Loucy (cell line): ENCODE data around the gene CPXM2.

Experiments
- H2AFZ ChIP-seq: fragments of 200-600 bp; sonication (generic); 2 replicates; pipeline ENCODE4 v1.6.0; 2016; ENCODE audit warnings: antibody characterized with exemption, mild to moderate bottlenecking, low read length, moderate library complexity
- H3F3A ChIP-seq: fragments of 200-600 bp; 2 replicates; pipeline ENCODE4 v1.6.0; 2016; ENCODE audit warnings: antibody characterized with exemption, low read depth, mild to moderate bottlenecking
- H3K27me3 ChIP-seq: fragments of 200-600 bp; sonication (generic); 2 replicates; pipeline ENCODE4 v1.6.1; 2014; ENCODE audit warnings: low read length, mild to moderate bottlenecking; ENCODE audit not compliant: insufficient read depth, poor library complexity, severe bottlenecking
- H3K36me3 ChIP-seq: fragments of 200-600 bp; sonication (generic); 2 replicates; pipeline ENCODE4 v1.6.1; 2016; ENCODE audit warnings: low read length; ENCODE audit not compliant: insufficient read depth
- H3K4me1 ChIP-seq: fragments of 200-600 bp; sonication (generic); 2 replicates; pipeline ENCODE4 v1.5.1; 2014; ENCODE audit warnings: low read length, mild to moderate bottlenecking; ENCODE audit not compliant: insufficient read depth, poor library complexity, severe bottlenecking
- H3K4me2 ChIP-seq: fragments of 200-600 bp; sonication (generic); 2 replicates; pipeline ENCODE4 v1.6.0; 2014; ENCODE audit warnings: antibody characterized with exemption, low read length, low read depth, mild to moderate bottlenecking; ENCODE audit not compliant: poor library complexity, severe bottlenecking
- H3K4me3 ChIP-seq: fragments of 200-600 bp; sonication (generic); 2 replicates; pipeline ENCODE4 v1.5.1; 2014; ENCODE audit warnings: low read length, mild to moderate bottlenecking, mixed read lengths; ENCODE audit not compliant: poor library complexity, severe bottlenecking
- H3K79me2 ChIP-seq: fragments of 200-600 bp; sonication (generic); 2 replicates; pipeline ENCODE4 v1.6.1; 2014; ENCODE audit warnings: low read length; ENCODE audit not compliant: insufficient read depth
- H3K9ac ChIP-seq: fragments of 200-600 bp; sonication (generic); 2 replicates; pipeline ENCODE4 v1.6.0; 2014; ENCODE audit warnings: mild to moderate bottlenecking, low read depth, low read length, moderate library complexity; ENCODE audit not compliant: poor library complexity, severe bottlenecking
- H3K9me2 ChIP-seq: fragments of 200-600 bp; sonication (generic); replicated peaks from 2 replicates; pipeline ENCODE4 v1.6.1; 2016; ENCODE audit warnings: low read depth, low read length, mixed read lengths
- H3K9me3 ChIP-seq: fragments of 200-600 bp; sonication (generic); 2 replicates; pipeline ENCODE4 v1.6.1; 2014; ENCODE audit warnings: mild to moderate bottlenecking, antibody characterized with exemption, low read length, low read depth; ENCODE audit not compliant: insufficient read depth
- H4K20me1 ChIP-seq: fragments of 200-600 bp; sonication (generic); 2 replicates; pipeline ENCODE4 v1.6.0; 2014; ENCODE audit warnings: antibody characterized with exemption, low read length, mild to moderate bottlenecking; ENCODE audit not compliant: insufficient read depth, poor library complexity, severe bottlenecking
- CTCF ChIP-seq: fragments of 200-600 bp; sonication (generic); conservative IDR thresholded peaks from 2 replicates; pipeline ENCODE4 v1.5.1; 2014; ENCODE audit warnings: mild to moderate bottlenecking, antibody characterized with exemption, low read length
- EZH2phosphoT487 ChIP-seq: fragments of 200-600 bp; IDR thresholded peaks from 2 replicates; pipeline ENCODE4 v1.6.1; 2018; ENCODE audit warnings: antibody characterized with exemption, mild to moderate bottlenecking, moderate library complexity, borderline replicate concordance

CPXM2 gene

GRCh38 chr10:123784646-123785045 is 107.0 kb downstream of the CPXM2 start:
- H3K36me3 ChIP-seq = no peaks in the 10 kb centered on the region
- no peaks in the 10 kb centered on the region for H3F3A ChIP-seq
- H3K4me2 ChIP-seq = no peak overlapping the region
- no peak overlapping the region for H3K9ac ChIP-seq
- H3K4me3 ChIP-seq = no peak overlapping the region
- H3K27me3 ChIP-seq = no peaks in the 10 kb centered on the region
- H2AFZ ChIP-seq = no peak overlapping the region
- H3K9me3 ChIP-seq = no peaks in the 10 kb centered on the region; the same call in 1 of the 2 replicates
- TF ChIP-seq CTCF = no peak
- no peak for TF ChIP-seq EZH2phosphoT487
- H3K79me2 ChIP-seq = no peaks in the 10 kb centered on the region
- no peaks in the 10 kb centered on the region for H3K4me1 ChIP-seq
- H4K20me1 ChIP-seq = no peaks in the 10 kb centered on the region
- H3K9me2 ChIP-seq = no peaks in the 10 kb centered on the region

GRCh38 chr10:123784216-123784615 is 107.4 kb downstream of the CPXM2 start:
- Histone ChIP-seq H3K9me3 (no peaks in the 10 kb centered on the region; the same call in 1 of the 2 replicates), H3K36me3 (no peaks in the 10 kb centered on the region), H3K9me2 (no peaks in the 10 kb centered on the region), H3K9ac (no peak overlapping the region), H3K4me1 (no peaks in the 10 kb centered on the region), H4K20me1 (no peaks in the 10 kb centered on the region), H3K27me3 (no peaks in the 10 kb centered on the region), H3K79me2 (no peaks in the 10 kb centered on the region), H3F3A (no peaks in the 10 kb centered on the region), H2AFZ (no peak overlapping the region), H3K4me3 (no peak overlapping the region), H3K4me2 (no peak overlapping the region)
- TF ChIP-seq CTCF (no peak), EZH2phosphoT487 (no peak)

GRCh38 chr10:123783296-123783695 is 108.3 kb downstream of the CPXM2 start:
- H3F3A ChIP-seq = no peaks in the 10 kb centered on the region
- H3K9me3 ChIP-seq = no peaks in the 10 kb centered on the region; the same call in 1 of the 2 replicates
- no peak overlapping the region for H3K4me3 ChIP-seq
- no peaks in the 10 kb centered on the region for H3K4me1 ChIP-seq
- H3K9ac ChIP-seq = no peak overlapping the region
- H3K4me2 ChIP-seq = no peak overlapping the region
- H4K20me1 ChIP-seq = no peaks in the 10 kb centered on the region
- H3K9me2 ChIP-seq = no peaks in the 10 kb centered on the region
- H2AFZ ChIP-seq = no peak overlapping the region
- no peaks in the 10 kb centered on the region for H3K79me2 ChIP-seq
- TF ChIP-seq EZH2phosphoT487 = no peak
- TF ChIP-seq CTCF = no peak
- no peaks in the 10 kb centered on the region for H3K36me3 ChIP-seq
- no peaks in the 10 kb centered on the region for H3K27me3 ChIP-seq
